ENCODE data around the gene SULT1B1.

Gene SULT1B1

GRCh38 chr4:69697536-69698242 lies 62.7 kb downstream of the SULT1B1 start:
- ATAC-seq = no peak
- DNase-seq = no peak

- ATAC-seq = no peak
Observed at GRCh38 chr4:69689599-69689998, 70.8 kb downstream of the SULT1B1 start.

DNA sequence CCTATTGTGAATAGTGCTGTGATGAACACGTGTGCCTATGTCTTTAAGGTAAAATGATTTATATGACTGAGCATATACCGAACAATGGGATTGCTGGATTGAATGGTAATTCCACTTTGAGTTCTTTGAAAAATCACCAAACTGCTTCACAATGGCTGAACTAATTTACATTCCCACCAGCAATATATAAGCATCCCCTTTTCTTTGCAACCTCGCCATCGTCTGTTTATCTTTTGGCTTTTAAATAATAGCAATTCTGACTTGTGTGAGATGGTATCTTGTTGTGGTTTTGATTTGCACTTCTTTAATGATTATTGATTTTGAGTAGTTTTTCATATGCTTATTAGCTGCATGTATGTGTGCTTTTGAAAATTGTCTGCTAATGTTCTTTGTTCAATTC lies 75.6 kb downstream of the SULT1B1 start:
- ATAC-seq = no peak
- DNase-seq = no peak

More at GRCh38 chr4:69689599-69689998, 70.8 kb downstream of the SULT1B1 start:
- no peak for DNase-seq
